HG02852 (cell line): Measurements from ENCODE around the gene RNF10.
"Not testable (repeated sequence)": the region's sequence is repeated elsewhere in the genome, so short reads cannot be mapped to it uniquely, and the experiment has no call there.

ENCODE experiments used
- ATAC-seq: cut with Tn5 transposase; IDR thresholded peaks from one replicate; pipeline ENCODE4 v1.9.1; 2021; ENCODE audit warnings: mild to moderate bottlenecking, moderate library complexity; ENCODE audit not compliant: unreplicated experiment

The RNF10 gene

GRCh38 chr12:120574106-120574505 is 40.0 kb downstream of the RNF10 start:
- ATAC-seq, result no peak

GRCh38 chr12:120579179-120579578 is 45.0 kb downstream of the RNF10 start:
- no peak for ATAC-seq

GRCh38 chr12:120580787-120581723 is 46.9 kb downstream of the RNF10 start, which contains the start of gene POP5:
Gene POP5 (minus strand): TSS chr12:120581402. CDS start chr12:120581362, 40 bp downstream.
- peak; percentile 90 for ATAC-seq

GRCh38 chr12:120581998-120582397 is 47.8 kb downstream of the RNF10 start:
- no peak for ATAC-seq

GRCh38 chr12:120583478-120584030 is 49.4 kb downstream of the RNF10 start:
- no peak for ATAC-seq

GRCh38 chr12:120584343-120585149 is 50.4 kb downstream of the RNF10 start:
- no peak for ATAC-seq

GRCh38 chr12:120586206-120586605 is 52.0 kb downstream of the RNF10 start:
- ATAC-seq, result no peak

GRCh38 chr12:120586860-120587259 is 52.7 kb downstream of the RNF10 start:
- ATAC-seq, result no peak

- ATAC-seq, result no peak
These were observed 54.2 kb downstream of the RNF10 start for GRCh38 chr12:120588371-120588770.

GRCh38 chr12:120588948-120589930 is 55.1 kb downstream of the RNF10 start:
- no peak for ATAC-seq

- ATAC-seq, result no peak
These were observed 56.7 kb downstream of the RNF10 start for GRCh38 chr12:120590741-120591407.

GRCh38 chr12:120592121-120593049 is 58.2 kb downstream of the RNF10 start:
- no peak for ATAC-seq

GRCh38 chr12:120596901-120597300 is 62.7 kb downstream of the RNF10 start:
- no peak for ATAC-seq

GRCh38 chr12:120597861-120598260 is 63.7 kb downstream of the RNF10 start:
- no peak for ATAC-seq

- ATAC-seq, result no peak
These were observed 64.7 kb downstream of the RNF10 start for GRCh38 chr12:120598674-120599463.

- no peak for ATAC-seq
These were observed 65.8 kb downstream of the RNF10 start for GRCh38 chr12:120599672-120600552.

- ATAC-seq, result not testable (repeated sequence)
These were observed 68.3 kb downstream of the RNF10 start for GRCh38 chr12:120602416-120602815.
